ENCODE results near the gene FGF14.

DNA sequence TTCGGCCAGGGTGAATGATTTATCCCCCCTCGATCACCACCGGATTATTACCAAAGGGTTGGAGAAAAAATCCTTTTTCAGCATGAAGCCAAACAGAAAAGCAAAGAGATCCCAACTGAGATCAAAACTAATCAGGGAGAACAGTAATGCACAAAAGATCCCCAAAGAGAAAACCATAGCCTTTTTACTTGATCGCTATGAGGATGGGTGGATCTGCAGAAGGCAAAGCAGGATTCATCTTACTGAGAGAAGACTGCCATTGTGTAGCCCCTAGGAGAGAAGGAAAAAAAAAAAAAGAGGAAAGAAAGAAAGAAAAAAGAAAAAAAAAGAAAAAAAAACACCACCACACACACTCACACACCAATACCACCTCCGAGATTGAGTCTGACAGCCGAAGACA is at the start of gene FGF14:
- TF ChIP-seq, protein P1, sequence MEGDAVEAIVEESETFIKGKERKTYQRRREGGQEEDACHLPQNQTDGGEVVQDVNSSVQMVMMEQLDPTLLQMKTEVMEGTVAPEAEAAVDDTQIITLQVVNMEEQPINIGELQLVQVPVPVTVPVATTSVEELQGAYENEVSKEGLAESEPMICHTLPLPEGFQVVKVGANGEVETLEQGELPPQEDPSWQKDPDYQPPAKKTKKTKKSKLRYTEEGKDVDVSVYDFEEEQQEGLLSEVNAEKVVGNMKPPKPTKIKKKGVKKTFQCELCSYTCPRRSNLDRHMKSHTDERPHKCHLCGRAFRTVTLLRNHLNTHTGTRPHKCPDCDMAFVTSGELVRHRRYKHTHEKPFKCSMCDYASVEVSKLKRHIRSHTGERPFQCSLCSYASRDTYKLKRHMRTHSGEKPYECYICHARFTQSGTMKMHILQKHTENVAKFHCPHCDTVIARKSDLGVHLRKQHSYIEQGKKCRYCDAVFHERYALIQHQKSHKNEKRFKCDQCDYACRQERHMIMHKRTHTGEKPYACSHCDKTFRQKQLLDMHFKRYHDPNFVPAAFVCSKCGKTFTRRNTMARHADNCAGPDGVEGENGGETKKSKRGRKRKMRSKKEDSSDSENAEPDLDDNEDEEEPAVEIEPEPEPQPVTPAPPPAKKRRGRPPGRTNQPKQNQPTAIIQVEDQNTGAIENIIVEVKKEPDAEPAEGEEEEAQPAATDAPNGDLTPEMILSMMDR (conservative IDR thresholded peaks at IDR 0.05; ENCODE audit: low read depth, low read length), result no peak
- TF ChIP-seq RCOR1 (IDR thresholded peaks at IDR 0.05; ENCODE audit: insufficient replicate concordance, low read length) (no peak), CHD1 (IDR thresholded peaks at IDR 0.05; ENCODE audit: low read depth, low read length) (no peak)

Data from IMR-90 (cell line).